Retinal pigment epithelial cell (primary cell): ENCODE measurements around the gene UST.

Experiments
- DNase-seq: peaks from one replicate; pipeline ENCODE4 v3.0.0-alpha.2; 2010; ENCODE audit warnings: low read depth
- H3K4me3 ChIP-seq: 2 replicates; pipeline ENCODE4 v1.5.1; 2011; ENCODE audit warnings: mild to moderate bottlenecking, low read length, control low read depth, moderate library complexity
- TF ChIP-seq, protein P1 (sequence below): conservative IDR thresholded peaks from 2 replicates; pipeline ENCODE4 v1.5.1; 2011; ENCODE audit warnings: low read depth, low read length, control low read depth, inconsistent platforms

The UST gene

DNA sequence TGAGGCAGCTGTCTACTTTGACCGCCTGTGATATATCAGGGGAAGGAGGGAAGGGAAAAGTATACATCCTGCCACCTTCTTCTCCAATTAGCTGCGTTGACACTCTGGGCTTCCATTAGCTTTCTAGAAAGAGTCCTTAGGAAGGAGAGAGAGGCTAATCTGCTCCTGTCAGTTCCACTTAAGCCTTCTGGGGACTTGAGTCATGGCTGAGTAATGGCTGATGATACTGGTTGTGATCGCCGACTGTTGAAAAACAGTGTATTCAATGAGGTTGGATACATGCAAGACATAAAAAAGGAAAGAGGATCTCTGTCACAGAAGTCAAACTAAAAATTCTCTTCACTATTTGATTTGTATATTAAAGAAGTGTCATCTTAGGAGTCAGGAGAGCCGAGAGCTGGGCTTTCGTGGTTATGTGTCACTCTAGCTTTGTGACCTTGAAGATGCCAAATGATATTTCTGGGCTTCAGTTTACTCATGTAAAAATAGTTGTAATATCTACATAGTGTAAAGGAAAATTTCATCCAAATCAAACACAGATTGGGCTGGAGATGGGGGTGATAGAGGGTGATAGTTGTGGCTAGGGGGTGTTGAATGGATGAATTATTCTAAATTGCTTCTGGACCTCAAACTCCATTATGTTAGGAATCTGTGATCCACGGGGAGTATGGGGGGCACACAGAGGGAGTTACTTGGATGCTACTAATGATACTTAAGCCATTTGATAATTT is 189.0 kb downstream of the UST start:
- peak; percentile 32 for DNase-seq
- H3K4me3 ChIP-seq: no peak overlapping the region
- TF ChIP-seq, protein P1, sequence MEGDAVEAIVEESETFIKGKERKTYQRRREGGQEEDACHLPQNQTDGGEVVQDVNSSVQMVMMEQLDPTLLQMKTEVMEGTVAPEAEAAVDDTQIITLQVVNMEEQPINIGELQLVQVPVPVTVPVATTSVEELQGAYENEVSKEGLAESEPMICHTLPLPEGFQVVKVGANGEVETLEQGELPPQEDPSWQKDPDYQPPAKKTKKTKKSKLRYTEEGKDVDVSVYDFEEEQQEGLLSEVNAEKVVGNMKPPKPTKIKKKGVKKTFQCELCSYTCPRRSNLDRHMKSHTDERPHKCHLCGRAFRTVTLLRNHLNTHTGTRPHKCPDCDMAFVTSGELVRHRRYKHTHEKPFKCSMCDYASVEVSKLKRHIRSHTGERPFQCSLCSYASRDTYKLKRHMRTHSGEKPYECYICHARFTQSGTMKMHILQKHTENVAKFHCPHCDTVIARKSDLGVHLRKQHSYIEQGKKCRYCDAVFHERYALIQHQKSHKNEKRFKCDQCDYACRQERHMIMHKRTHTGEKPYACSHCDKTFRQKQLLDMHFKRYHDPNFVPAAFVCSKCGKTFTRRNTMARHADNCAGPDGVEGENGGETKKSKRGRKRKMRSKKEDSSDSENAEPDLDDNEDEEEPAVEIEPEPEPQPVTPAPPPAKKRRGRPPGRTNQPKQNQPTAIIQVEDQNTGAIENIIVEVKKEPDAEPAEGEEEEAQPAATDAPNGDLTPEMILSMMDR: no peak

DNA sequence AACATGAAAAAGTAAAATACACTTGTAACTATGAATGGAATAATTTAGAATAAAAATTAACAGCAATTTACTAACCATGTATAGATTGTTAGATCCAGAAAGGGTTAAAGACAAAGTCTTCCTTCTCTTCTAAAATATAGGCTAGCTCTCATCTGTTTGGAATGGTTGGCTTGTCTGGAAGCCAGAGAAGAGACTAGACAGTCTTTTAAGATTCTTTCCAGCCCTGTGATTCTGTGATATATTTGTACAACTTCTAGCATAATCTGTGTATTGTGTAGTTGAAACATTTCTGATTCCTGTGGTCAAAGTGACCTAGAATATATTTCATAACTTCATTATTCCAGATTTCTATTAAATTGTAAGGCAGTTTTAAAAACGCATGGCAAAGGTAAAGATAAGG is 196.6 kb downstream of the UST start:
- no peak for DNase-seq
- TF ChIP-seq, protein P1: no peak
- no peak overlapping the region for H3K4me3 ChIP-seq

DNA sequence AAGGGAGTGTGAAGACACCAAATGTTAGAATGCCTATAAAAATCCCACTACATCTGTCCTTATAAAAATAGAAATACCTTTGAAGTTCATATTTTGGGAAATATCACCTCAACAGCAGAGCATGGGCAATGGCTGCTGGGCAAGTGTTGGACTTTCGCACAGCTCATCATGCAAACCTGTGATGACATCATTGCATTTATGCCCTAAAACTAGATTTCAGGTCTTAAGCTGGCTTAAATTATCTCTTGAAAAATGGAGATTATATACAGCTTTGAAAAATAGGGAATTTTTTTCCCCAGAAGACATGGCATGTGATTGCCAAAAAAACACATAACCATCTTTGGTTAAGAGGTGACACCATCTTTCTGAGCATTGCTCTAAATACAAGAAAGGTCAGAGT is 197.8 kb downstream of the UST start:
- TF ChIP-seq, protein P1: no peak

DNA sequence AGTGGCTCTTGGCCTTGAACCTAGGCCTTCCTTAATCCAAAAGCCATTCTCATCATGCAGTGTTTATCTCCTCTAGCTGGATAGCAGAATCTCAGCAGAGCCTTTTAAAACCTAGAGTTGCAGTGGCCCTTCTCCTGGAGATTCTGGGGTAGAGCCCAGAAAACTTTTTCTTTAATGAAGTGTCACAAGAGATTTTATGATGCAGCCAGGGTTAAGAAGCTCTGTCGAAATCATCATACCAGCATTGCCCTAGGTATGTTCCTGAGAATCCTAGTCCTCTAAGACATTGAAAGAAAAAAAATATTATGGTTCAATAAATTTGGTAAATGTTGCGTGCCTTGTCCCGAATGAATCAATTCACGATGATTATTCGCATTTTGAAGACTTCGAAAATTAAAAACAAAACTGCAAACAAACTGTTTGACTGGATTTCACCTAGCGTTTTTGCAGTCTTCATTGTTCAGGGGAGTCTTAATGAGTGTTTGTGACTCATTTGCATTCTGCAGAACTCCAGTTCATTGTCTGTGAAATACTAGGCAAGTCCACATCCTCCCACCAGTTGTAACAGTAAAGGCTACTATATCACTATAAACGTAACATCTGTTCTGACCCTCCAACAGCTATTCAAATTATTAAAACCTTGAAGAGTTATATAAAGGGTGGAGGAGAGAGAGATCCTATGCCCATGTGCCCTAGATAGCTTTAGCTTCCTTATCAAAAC is 198.6 kb downstream of the UST start:
- H3K4me3 ChIP-seq: no peak overlapping the region
- TF ChIP-seq, protein P1: no peak
- no peak for DNase-seq

More for the DNA sequence above, 197.8 kb downstream of the UST start:
- DNase-seq: no peak
- H3K4me3 ChIP-seq: no peak overlapping the region

DNA sequence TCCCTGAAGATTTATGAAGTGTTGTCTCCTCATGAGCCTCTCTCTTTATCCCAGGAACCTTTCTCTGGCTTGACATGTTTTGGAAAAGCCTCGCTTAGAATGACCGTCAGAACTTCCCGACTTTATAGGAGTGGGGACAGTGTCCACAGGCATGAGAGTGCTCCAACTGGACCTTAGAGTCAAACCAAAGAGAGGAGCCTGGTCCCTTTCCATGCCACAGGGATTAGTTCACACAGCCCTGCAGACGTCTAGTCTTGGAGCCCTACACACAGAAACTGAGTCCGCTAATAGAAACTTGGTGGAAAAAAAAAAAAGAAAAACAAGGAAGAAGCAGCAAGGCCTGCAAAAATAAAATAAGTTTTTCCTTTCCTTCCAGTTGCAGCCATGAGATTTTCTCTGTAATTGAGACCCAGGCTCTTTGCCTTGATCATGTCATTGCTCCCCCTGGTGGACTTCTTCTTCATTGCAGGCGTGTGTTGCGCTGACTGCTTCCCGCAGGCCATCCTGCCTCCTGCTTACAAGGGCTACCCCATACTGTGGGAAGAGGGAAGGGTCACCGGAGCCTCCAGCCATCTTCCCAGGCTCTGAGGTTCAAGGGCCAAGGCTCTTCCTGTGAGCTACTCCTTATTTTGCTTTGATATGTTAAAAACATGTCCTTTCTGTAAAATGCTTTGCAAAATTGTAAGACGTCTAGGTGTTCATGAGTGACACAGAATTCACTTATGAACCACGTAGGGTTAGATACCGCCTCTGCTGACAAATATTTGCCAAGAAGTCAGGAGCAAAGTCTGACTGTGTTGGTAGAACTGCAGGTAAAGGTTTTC is 201.0 kb downstream of the UST start:
- peak; percentile 26 for DNase-seq

DNA sequence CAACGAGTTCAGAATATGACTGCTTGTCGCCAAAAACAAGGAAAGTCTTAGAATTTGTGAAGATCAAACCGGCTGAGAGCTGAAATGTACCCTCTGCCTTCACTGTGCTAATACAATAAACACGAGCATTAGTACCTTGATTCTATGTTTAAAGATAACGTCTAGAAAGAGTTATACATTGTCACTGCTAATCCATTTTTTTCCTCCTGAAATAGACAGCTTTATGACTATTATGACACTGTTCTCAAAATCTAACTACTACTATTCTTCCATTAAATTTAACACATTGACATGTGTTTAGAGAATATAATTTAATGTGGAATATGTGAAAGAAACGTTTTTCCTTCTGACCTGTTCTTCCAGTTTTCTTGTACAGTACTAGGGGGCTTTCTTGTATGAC is 204.8 kb downstream of the UST start:
- no peak overlapping the region for H3K4me3 ChIP-seq
- DNase-seq: no peak
- TF ChIP-seq, protein P1: no peak

More for the DNA sequence above, 201.0 kb downstream of the UST start:
- TF ChIP-seq, protein P1: peak; percentile 92
- H3K4me3 ChIP-seq: no peak overlapping the region
